CD14-positive monocyte (primary cell): Measurements from ENCODE around the gene HOXC13. TPM values are rescaled to one million over a fixed set of nuclear protein-coding genes. Genes with fewer than 3 reads are reported as not detected.

ENCODE experiments used
- DNase-seq, 3 donors: peaks; one replicate each; pipeline ENCODE4 v3.0.0-alpha.2; 2011 to 2022
- H2AFZ ChIP-seq: 2 replicates; pipeline ENCODE4 v1.6.0; 2012; ENCODE audit warnings: mild to moderate bottlenecking, low read depth, low read length, inconsistent platforms; ENCODE audit not compliant: insufficient read depth, poor library complexity, severe bottlenecking
- H3K27ac ChIP-seq, 2 donors: 1 replicate in 1 of 2; 2 replicates in 1 of 2; pipeline ENCODE4 v1.5.1; 2012 to 2013; ENCODE audit warnings: low read length in 2 of 2, control low read depth in 1 of 2, inconsistent platforms in 1 of 2, low read depth in 1 of 2, mild to moderate bottlenecking in 1 of 2
- H3K27me3 ChIP-seq, 2 donors: one replicate each; pipeline versions ENCODE4 v1.6.0 to v1.6.1; 2011 to 2013; ENCODE audit warnings: low read length in 2 of 2; ENCODE audit not compliant: control insufficient read depth in 2 of 2, insufficient read depth in 2 of 2
- H3K36me3 ChIP-seq, 2 donors: replicated peaks in 1 of 2; 1 replicate in 1 of 2; 2 replicates in 1 of 2; pipeline versions ENCODE4 v1.5.1 to v1.6.1; 2012 to 2013; ENCODE audit warnings: low read length in 2 of 2, control low read depth in 1 of 2, inconsistent platforms in 1 of 2, mild to moderate bottlenecking in 1 of 2; ENCODE audit not compliant: insufficient read depth in 2 of 2, control insufficient read depth in 1 of 2
- H3K4me1 ChIP-seq, 2 donors: 1 replicate in 1 of 2; 2 replicates in 1 of 2; pipeline versions ENCODE4 v1.5.1 to v1.6.1; 2012 to 2013; ENCODE audit warnings: low read length in 2 of 2, control low read depth in 1 of 2, inconsistent platforms in 1 of 2, mild to moderate bottlenecking in 1 of 2, moderate library complexity in 1 of 2; ENCODE audit not compliant: insufficient read depth in 2 of 2, control insufficient read depth in 1 of 2
- H3K4me2 ChIP-seq: replicated peaks from 2 replicates; pipeline ENCODE3; 2012; ENCODE audit warnings: low read length, moderate library complexity, mild to moderate bottlenecking; ENCODE audit not compliant: poor library complexity, severe bottlenecking; ENCODE audit errors: extremely low read depth
- H3K4me3 ChIP-seq, 3 experiments: fragments of 200-600 bp in 1 of 3; sonication (generic) in 1 of 3; replicated peaks in 1 of 3; 1 replicate in 2 of 3; 2 replicates in 1 of 3; pipeline ENCODE4 v1.5.1; 2011 to 2013; ENCODE audit warnings: low read length in 3 of 3, mild to moderate bottlenecking in 3 of 3, control low read depth in 2 of 3, low read depth in 2 of 3, inconsistent platforms in 1 of 3, moderate library complexity in 1 of 3
- H3K79me2 ChIP-seq: 2 replicates; pipeline ENCODE4 v1.6.0; 2012; ENCODE audit warnings: mild to moderate bottlenecking, control low read depth, inconsistent platforms, low read length, moderate library complexity; ENCODE audit not compliant: insufficient read depth
- H3K9ac ChIP-seq: 2 replicates; pipeline ENCODE4 v1.6.0; 2017; ENCODE audit warnings: low read length, mild to moderate bottlenecking; ENCODE audit not compliant: insufficient read depth, poor library complexity, severe bottlenecking
- H3K9me3 ChIP-seq, 2 donors: replicated peaks in 1 of 2; 1 replicate in 1 of 2; 2 replicates in 1 of 2; pipeline versions ENCODE4 v1.5.1 to v1.6.1; 2012 to 2013; ENCODE audit warnings: low read length in 2 of 2, control low read depth in 1 of 2; ENCODE audit not compliant: control insufficient read depth in 1 of 2, insufficient read depth in 1 of 2
- H4K20me1 ChIP-seq: 2 replicates; pipeline ENCODE4 v1.6.0; 2012; ENCODE audit warnings: mild to moderate bottlenecking, low read length, control low read depth, moderate library complexity; ENCODE audit not compliant: insufficient read depth
- H3K27ac Mint-ChIP-seq, 7 donors: one replicate each; pipeline ENCODE4 v1.8.0; 2020; ENCODE audit warnings: mild to moderate bottlenecking in 7 of 7, mixed read lengths in 7 of 7, moderate library complexity in 6 of 7, inconsistent platforms in 2 of 7
- H3K27me3 Mint-ChIP-seq, 3 donors: one replicate each; pipeline ENCODE4 v1.8.0; 2021 to 2022; ENCODE audit warnings: low read depth in 3 of 3, mild to moderate bottlenecking in 3 of 3, mixed read lengths in 3 of 3, moderate library complexity in 3 of 3, inconsistent platforms in 1 of 3
- H3K36me3 Mint-ChIP-seq, 2 donors: one replicate each; pipeline ENCODE4 v1.8.0; 2020; ENCODE audit warnings: mixed read lengths in 2 of 2, inconsistent platforms in 1 of 2, mild to moderate bottlenecking in 1 of 2
- H3K4me1 Mint-ChIP-seq: one replicate; pipeline ENCODE4 v1.8.0; 2020; ENCODE audit warnings: mild to moderate bottlenecking, mixed read lengths
- H3K4me3 Mint-ChIP-seq, 2 donors: one replicate each; pipeline ENCODE4 v1.8.0; 2020; ENCODE audit warnings: mild to moderate bottlenecking in 2 of 2, mixed read lengths in 2 of 2, moderate library complexity in 1 of 2
- H3K9me3 Mint-ChIP-seq, 7 donors: one replicate each; pipeline ENCODE4 v1.8.0; 2020 to 2022; ENCODE audit warnings: mixed read lengths in 7 of 7, mild to moderate bottlenecking in 6 of 7, moderate library complexity in 6 of 7, inconsistent platforms in 2 of 7
- CTCF ChIP-seq: fragments of 200-600 bp; IDR thresholded peaks from one replicate; pipeline ENCODE4 v1.8.0; 2022; ENCODE audit warnings: antibody characterized with exemption, mild to moderate bottlenecking
- WGBS: methylation state at CpG from one replicate; pipeline ENCODE4 v1.1.5; 2013; ENCODE audit warnings: missing lambda C conversion rate; ENCODE audit not compliant: insufficient coverage; 5-methylcytosine and 5-hydroxymethylcytosine counted together
- intact Hi-C, 2 donors: fragments of 100-400 bp; cut with micrococcal nuclease; formaldehyde crosslinking; loops; one replicate each; pipeline versions ENCODE4 v1.15.0 to v1.15.1; 2023
- polyA plus RNA-seq, 3 donors: library from polyadenylated mRNA; depleted of rRNA in 1 of 3; unstranded in 2 of 3; stranded (reverse) in 1 of 3; fragments of 300-500 nt in 2 of 3; fragments of >200 nt in 1 of 3; fragmentation: Illumina TruSeq in 2 of 3; gene quantifications; 1 replicate in 2 of 3; 2 replicates in 1 of 3; pipeline ENCODE4 v1.2.3, GENCODE V29; 2012 to 2021

Gene HOXC13
- polyA plus RNA-seq, 3 donors, result not detected

GRCh38 chr12:53956914-53957536, 18.4 kb downstream of the HOXC13 start:
- no peak for TF ChIP-seq CTCF
- Histone ChIP-seq H3K4me1 (no peaks in the 10 kb centered on the region), H4K20me1 (no peaks in the 10 kb centered on the region), H3K36me3 (no peaks in the 10 kb centered on the region), H2AFZ (no peak overlapping the region), H3K9me3 (peaks cover 7 to 84% of the 10 kb centered on the region in 2 donors), H3K27ac (no peak overlapping the region), H3K9ac (no peak overlapping the region), H3K4me3 (no peak overlapping the region), H3K27me3 (peaks cover 93 to 99% of the 10 kb centered on the region in 2 donors), H3K79me2 (no peaks in the 10 kb centered on the region), H3K4me2 (no peak overlapping the region)
- peaks cover 2 to 62% (median 33%) of the 10 kb centered on the region in 7 donors for H3K9me3 Mint-ChIP-seq
- peaks cover 94 to 99% (median 96%) of the 10 kb centered on the region in 3 donors for H3K27me3 Mint-ChIP-seq
- H3K4me3 Mint-ChIP-seq, result peak overlapping the region in 1 of 2 donors; percentile 87
- no peak overlapping the region for H3K27ac Mint-ChIP-seq
- H3K36me3 Mint-ChIP-seq, result peaks cover 2 to 17% of the 10 kb centered on the region in 2 donors
- intact Hi-C loops, result no loop called here
- WGBS, result 13% methylated on average over 9 of the region's 11 CpGs
- no peak for DNase-seq
- peaks cover 12% of the 10 kb centered on the region for H3K4me1 Mint-ChIP-seq

- Mint-ChIP-seq H3K4me1 (peaks cover 12% of the 10 kb centered on the region), H3K4me3 (peak overlapping the region in 1 of 2 donors; percentile 81)
- H3K27ac ChIP-seq, result no peak overlapping the region
Observed at GRCh38 chr12:53958128-53958527, 19.5 kb downstream of the HOXC13 start.

More at GRCh38 chr12:53958128-53958527, 19.5 kb downstream of the HOXC13 start:
- Histone ChIP-seq H4K20me1 (no peaks in the 10 kb centered on the region), H3K4me2 (no peak overlapping the region), H3K4me1 (no peaks in the 10 kb centered on the region), H3K9ac (no peak overlapping the region), H3K27me3 (peaks cover 93 to 99% of the 10 kb centered on the region in 2 donors), H2AFZ (no peak overlapping the region), H3K36me3 (no peaks in the 10 kb centered on the region), H3K9me3 (peaks cover 7 to 80% of the 10 kb centered on the region in 2 donors), H3K79me2 (no peaks in the 10 kb centered on the region), H3K4me3 (no peak overlapping the region)
- H3K27ac Mint-ChIP-seq, result no peak overlapping the region
- peaks cover 93 to 97% (median 95%) of the 10 kb centered on the region in 3 donors for H3K27me3 Mint-ChIP-seq
- intact Hi-C loops, result no loop called here
- TF ChIP-seq CTCF, result no peak
- H3K36me3 Mint-ChIP-seq, result peaks cover 2 to 17% of the 10 kb centered on the region in 2 donors
- DNase-seq, result no peak
- peaks cover 2 to 60% (median 33%) of the 10 kb centered on the region in 7 donors for H3K9me3 Mint-ChIP-seq
- WGBS, result 23% methylated on average over 3 of the region's 3 CpGs
